CD4-positive, alpha-beta memory T cell (primary cell): ENCODE data around the gene SLC5A3. TPM values are rescaled to one million over a fixed set of nuclear protein-coding genes. Genes with fewer than 3 reads are reported as not detected.

Experiments used
- CTCF ChIA-PET: fragments of 350-600 bp; sonication (Branson Sonifier 250); formaldehyde crosslinking; loops from one replicate; lab custom pipeline; 2021; ENCODE audit warnings: inconsistent platforms; ENCODE audit not compliant: partially characterized antibody; lab: Charles Lee
- POLR2A ChIA-PET: fragments of 350-600 bp; sonication (Branson Sonifier 250); formaldehyde crosslinking; loops from one replicate; lab custom pipeline; 2021; ENCODE audit not compliant: partially characterized antibody; lab: Charles Lee
- DNase-seq, 5 donors: peaks; one replicate each; pipeline versions ENCODE4 v3.0.0 to v3.0.0-alpha.2; 2020 to 2022; ENCODE audit warnings: mixed read lengths in 1 of 5
- H3K27ac ChIP-seq: one replicate; pipeline ENCODE4 v1.7.0; 2013; ENCODE audit warnings: low read depth, low read length
- H3K27me3 ChIP-seq: 2 replicates; pipeline ENCODE4 v1.7.0; 2013; ENCODE audit warnings: mild to moderate bottlenecking, low read length, moderate library complexity; ENCODE audit not compliant: insufficient read depth
- H3K36me3 ChIP-seq: 2 replicates; pipeline ENCODE4 v1.7.0; 2013; ENCODE audit warnings: mild to moderate bottlenecking, low read length, moderate library complexity; ENCODE audit not compliant: insufficient read depth
- H3K4me1 ChIP-seq: 2 replicates; pipeline ENCODE4 v1.7.0; 2013; ENCODE audit warnings: mild to moderate bottlenecking, low read length, moderate library complexity; ENCODE audit not compliant: insufficient read depth
- H3K4me3 ChIP-seq, 2 donors: one replicate each; pipeline ENCODE4 v1.7.0; 2013; ENCODE audit warnings: low read length in 2 of 2, mild to moderate bottlenecking in 1 of 2
- H3K9me3 ChIP-seq, 2 donors: one replicate each; pipeline ENCODE4 v1.7.0; 2013; ENCODE audit warnings: low read length in 2 of 2, control low read depth in 1 of 2; ENCODE audit not compliant: control insufficient read depth in 1 of 2
- H3K27ac Mint-ChIP-seq, 7 donors: one replicate each; pipeline ENCODE4 v1.8.0; 2020 to 2021; ENCODE audit warnings: mixed read lengths in 7 of 7, mild to moderate bottlenecking in 6 of 7, inconsistent platforms in 3 of 7, moderate library complexity in 3 of 7
- H3K27me3 Mint-ChIP-seq, 2 donors: one replicate each; pipeline ENCODE4 v1.8.0; 2020 to 2021; ENCODE audit warnings: mixed read lengths in 2 of 2
- H3K36me3 Mint-ChIP-seq, 2 donors: one replicate each; pipeline ENCODE4 v1.8.0; 2020 to 2021; ENCODE audit warnings: mixed read lengths in 2 of 2, inconsistent platforms in 1 of 2, mild to moderate bottlenecking in 1 of 2
- H3K4me1 Mint-ChIP-seq, 4 donors: one replicate each; pipeline ENCODE4 v1.8.0; 2020 to 2021; ENCODE audit warnings: mixed read lengths in 4 of 4, mild to moderate bottlenecking in 1 of 4
- H3K4me3 Mint-ChIP-seq, 8 donors: one replicate each; pipeline ENCODE4 v1.8.0; 2020 to 2021; ENCODE audit warnings: mixed read lengths in 8 of 8, mild to moderate bottlenecking in 7 of 8, moderate library complexity in 6 of 8, inconsistent platforms in 3 of 8
- H3K9me3 Mint-ChIP-seq, 8 donors: one replicate each; pipeline ENCODE4 v1.8.0; 2020 to 2021; ENCODE audit warnings: mixed read lengths in 8 of 8, mild to moderate bottlenecking in 5 of 8, inconsistent platforms in 3 of 8, moderate library complexity in 1 of 8
- intact Hi-C: fragments of 100-400 bp; cut with micrococcal nuclease; formaldehyde crosslinking; loops from one replicate; pipeline ENCODE4 v1.15.1; 2023
- polyA plus RNA-seq, 2 donors: library from polyadenylated mRNA; unstranded; fragments of 300-500 nt; fragmentation: Illumina TruSeq; gene quantifications; one replicate each; pipeline ENCODE4 v1.2.3, GENCODE V29; 2021
- total RNA-seq, 2 experiments: library from RNA; stranded (reverse); gene quantifications; one replicate each; pipeline ENCODE4 v1.2.3, GENCODE V29; 2021

SLC5A3 gene
- 10 to 100 TPM; 32.8 to 33.4 TPM for total RNA-seq
- 1 to 10 TPM in 1 of 2 donors, under 1 TPM in 1; 0.68 to 1.4 TPM for polyA plus RNA-seq

DNA sequence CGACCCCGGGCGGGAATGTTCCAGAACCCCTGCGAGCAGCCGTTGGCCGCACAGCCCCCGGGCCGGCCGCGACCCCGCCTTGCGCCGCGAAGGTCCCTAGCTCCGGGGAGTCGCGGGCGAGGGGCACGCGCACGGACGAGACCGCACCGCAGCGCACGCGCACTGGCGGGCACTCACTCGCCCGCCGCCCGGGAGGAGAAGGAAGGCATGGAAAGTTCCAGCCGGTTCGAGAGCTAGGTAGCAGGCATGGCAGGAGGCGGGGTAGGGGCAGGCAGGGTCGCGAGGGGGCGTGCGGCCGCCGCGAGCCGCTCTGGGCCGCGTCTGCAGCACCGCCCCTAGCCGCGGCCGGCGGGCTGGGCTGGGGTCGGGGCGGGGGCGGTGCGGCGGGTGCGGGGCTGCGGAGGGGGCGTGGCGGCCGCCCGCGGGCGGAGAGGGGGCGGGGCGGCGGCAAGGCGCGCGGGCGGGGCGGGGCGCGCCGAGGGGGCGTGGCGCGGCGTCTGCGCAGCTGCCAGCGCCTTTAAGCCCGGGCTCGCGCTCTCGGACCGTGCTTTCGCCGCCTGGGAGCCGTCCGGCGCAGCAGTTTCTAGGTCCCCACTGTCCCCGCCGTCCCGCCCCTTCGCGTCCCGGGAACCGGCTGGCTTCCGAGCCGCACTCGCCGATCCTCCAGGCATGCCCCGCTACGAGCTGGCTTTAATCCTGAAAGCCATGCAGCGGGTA is at the start of gene SLC5A3, which contains the start of gene MRPS6:
Gene SLC5A3, plus strand, starts transcription at position 547 of the 717 bp plus-strand sequence. CDS start 21,621 bp downstream, outside the sequence.
Gene MRPS6, plus strand, starts transcription at position 547 of the 717 bp plus-strand sequence. Its CDS starts 123 bp downstream, at position 670.
- DNase-seq = peak; percentile 68 to 78 (median 69)
- H3K9me3 ChIP-seq = no peaks in the 10 kb centered on the region
- Mint-ChIP-seq H3K36me3 (peaks cover 0 to 11% of the 10 kb centered on the region in 2 donors), H3K4me3 (peak within 1 kb of the TSS; percentile 89 to 97 (median 94)), H3K27ac (peak within 1 kb of the TSS; percentile 91 to 97 (median 93)), H3K4me1 (peaks cover 36 to 53% (median 44%) of the 10 kb centered on the region in 4 donors), H3K9me3 (no peaks in the 10 kb centered on the region), H3K27me3 (no peaks in the 10 kb centered on the region)
- peaks cover 39% of the 10 kb centered on the region for H3K4me1 ChIP-seq
- H3K27ac ChIP-seq = peak within 1 kb of the TSS; percentile 68
- H3K36me3 ChIP-seq = no peaks in the 10 kb centered on the region
- H3K4me3 ChIP-seq = peak within 1 kb of the TSS; percentile 37 to 66
- CTCF ChIA-PET = interaction anchor here (0.8 to 6.3 kb wide), 7 partner anchors 17 to 149 kb away, joined by 3 to 54 read pairs (median 3); no protein-coding TSS in a partner anchor
- intact Hi-C loops = loop anchor here (1.0 kb wide), 1 partner anchor 125 kb away; no protein-coding TSS in a partner anchor
- POLR2A ChIA-PET = interaction anchor here (1.0 to 10.2 kb wide), 18 partner anchors 9 to 274 kb away, joined by 3 to 168 read pairs (median 5); no protein-coding TSS in a partner anchor
- no peaks in the 10 kb centered on the region for H3K27me3 ChIP-seq

GRCh38 chr21:34023691-34024373 is 49.5 kb upstream of the SLC5A3 start:
- Histone ChIP-seq H3K9me3 (no peaks in the 10 kb centered on the region), H3K4me1 (peaks cover 29% of the 10 kb centered on the region), H3K27ac (no peak overlapping the region), H3K36me3 (no peaks in the 10 kb centered on the region), H3K4me3 (no peak overlapping the region), H3K27me3 (no peaks in the 10 kb centered on the region)
- H3K4me3 Mint-ChIP-seq = no peak overlapping the region
- peaks cover 0 to 3% (median 0%) of the 10 kb centered on the region in 8 donors for H3K9me3 Mint-ChIP-seq
- H3K4me1 Mint-ChIP-seq = peaks cover 10 to 23% (median 12%) of the 10 kb centered on the region in 4 donors
- POLR2A ChIA-PET = interaction anchor here (1.7 to 5.9 kb wide), 2 partner anchors 49 to 76 kb away, joined by 5 to 34 read pairs; partner anchors contain the start of genes MRPS6 and SLC5A3
- intact Hi-C loops = no loop called here
- no peak for DNase-seq
- no peaks in the 10 kb centered on the region for H3K36me3 Mint-ChIP-seq
- CTCF ChIA-PET = interaction anchor here (1.2 to 1.7 kb wide), 2 partner anchors 69 to 325 kb away, joined by 3 read pairs; no protein-coding TSS in a partner anchor
- H3K27me3 Mint-ChIP-seq = no peaks in the 10 kb centered on the region
- no peak overlapping the region for H3K27ac Mint-ChIP-seq

DNA sequence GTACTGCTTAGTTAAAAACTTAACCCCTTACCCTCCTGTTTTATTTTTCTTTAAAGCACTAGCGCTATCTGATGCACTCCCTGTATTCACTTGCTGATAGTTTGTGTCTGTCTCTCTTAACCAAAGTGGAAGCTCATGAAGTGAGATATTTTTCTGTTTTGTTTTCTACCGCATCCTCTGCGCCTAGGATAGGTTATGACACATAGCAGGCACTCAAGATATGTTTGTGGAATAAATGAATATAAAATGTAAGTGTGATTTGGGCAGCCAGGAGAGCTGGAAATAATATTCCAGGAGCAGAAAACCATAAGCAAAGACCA is 49.0 kb upstream of the SLC5A3 start:
- intact Hi-C loops = no loop called here
- no peaks in the 10 kb centered on the region for H3K36me3 Mint-ChIP-seq
- Histone ChIP-seq H3K4me1 (peaks cover 29% of the 10 kb centered on the region), H3K9me3 (no peaks in the 10 kb centered on the region), H3K27me3 (no peaks in the 10 kb centered on the region), H3K36me3 (no peaks in the 10 kb centered on the region), H3K27ac (no peak overlapping the region), H3K4me3 (no peak overlapping the region)
- no peak overlapping the region for H3K4me3 Mint-ChIP-seq
- POLR2A ChIA-PET = interaction anchor here (5.9 kb wide), 1 partner anchor 76 kb away, joined by 34 read pairs; no protein-coding TSS in a partner anchor
- H3K4me1 Mint-ChIP-seq = peaks cover 5 to 18% (median 9%) of the 10 kb centered on the region in 4 donors
- H3K9me3 Mint-ChIP-seq = peaks cover 0 to 3% (median 0%) of the 10 kb centered on the region in 8 donors
- no peaks in the 10 kb centered on the region for H3K27me3 Mint-ChIP-seq
- CTCF ChIA-PET = interaction anchor here (0.9 to 1.2 kb wide), 2 partner anchors 68 to 75 kb away, joined by 3 read pairs; no protein-coding TSS in a partner anchor
- DNase-seq = no peak
- H3K27ac Mint-ChIP-seq = no peak overlapping the region

DNA sequence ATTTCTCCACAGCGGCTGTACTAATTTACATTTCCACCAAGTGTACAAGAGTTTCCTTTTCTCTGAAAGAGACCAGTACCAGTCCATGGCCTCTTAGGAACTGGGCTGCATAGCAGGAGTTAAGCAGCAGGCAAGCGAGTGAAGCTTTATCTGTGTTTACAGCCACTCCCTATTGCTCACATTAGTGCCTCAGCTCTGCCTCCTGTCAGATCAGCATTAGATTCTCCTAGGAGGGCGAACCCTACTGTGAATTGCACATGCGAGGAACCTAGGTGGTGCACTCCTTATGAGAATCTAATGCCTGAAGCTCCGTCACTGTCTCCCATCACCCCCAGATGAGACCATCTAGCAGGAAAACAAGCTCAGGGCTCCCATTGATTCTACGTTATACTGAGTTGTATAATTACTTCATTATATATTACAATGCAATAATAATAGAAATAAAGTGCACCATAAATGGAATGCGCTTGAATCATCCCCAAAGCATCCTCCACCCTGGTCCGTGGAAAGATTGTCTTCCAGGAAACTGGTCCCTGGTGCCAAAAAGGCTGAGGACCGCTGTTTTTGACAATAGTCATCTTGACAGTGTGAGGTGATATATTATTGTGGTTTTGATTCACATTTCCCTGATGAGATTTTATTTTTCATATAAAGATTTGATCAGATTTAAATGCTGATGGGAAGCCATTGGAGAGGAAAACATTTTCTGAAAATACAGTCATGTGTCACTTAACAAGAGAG is 45.5 kb upstream of the SLC5A3 start:
- H3K27me3 ChIP-seq = no peaks in the 10 kb centered on the region
- H3K27ac ChIP-seq = no peak overlapping the region
- Mint-ChIP-seq H3K4me3 (no peak overlapping the region), H3K4me1 (peaks cover 5 to 10% (median 8%) of the 10 kb centered on the region in 4 donors), H3K27ac (no peak overlapping the region), H3K9me3 (peaks cover 0 to 5% (median 0%) of the 10 kb centered on the region in 8 donors), H3K36me3 (no peaks in the 10 kb centered on the region), H3K27me3 (no peaks in the 10 kb centered on the region)
- intact Hi-C loops = no loop called here
- no peak for DNase-seq
- H3K4me3 ChIP-seq = no peak overlapping the region
- CTCF ChIA-PET = no interaction called here
- peaks cover 8% of the 10 kb centered on the region for H3K4me1 ChIP-seq
- no peaks in the 10 kb centered on the region for H3K36me3 ChIP-seq
- POLR2A ChIA-PET = no interaction called here
- no peaks in the 10 kb centered on the region for H3K9me3 ChIP-seq

GRCh38 chr21:34029743-34030528 is 43.4 kb upstream of the SLC5A3 start:
- DNase-seq = peak; percentile 30 to 78 (median 52)

DNA sequence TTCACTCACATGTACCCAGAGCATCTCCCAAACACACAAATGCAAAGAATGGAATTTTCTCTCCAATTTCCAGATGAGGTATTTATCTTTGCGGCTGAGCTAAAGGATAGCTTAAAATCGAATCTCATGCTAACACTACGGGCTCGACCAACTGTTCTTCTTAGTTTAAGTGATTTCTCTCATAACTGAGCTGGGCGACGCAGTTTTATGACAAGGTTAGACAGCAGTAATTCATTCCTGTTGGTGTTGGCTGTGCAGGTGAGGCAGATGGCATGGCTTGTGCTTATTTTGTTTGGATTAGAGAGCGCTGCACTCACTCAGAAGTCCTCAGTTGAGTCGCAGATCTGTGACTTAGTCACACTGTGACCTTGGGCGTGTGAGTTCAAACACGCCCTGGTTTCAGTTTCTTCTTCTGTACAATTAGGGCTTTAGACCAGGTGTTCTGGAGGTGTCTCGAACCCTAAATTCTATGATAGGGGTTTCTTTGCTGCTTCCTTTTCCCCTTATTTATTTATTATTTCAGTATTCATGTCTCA is 41.5 kb upstream of the SLC5A3 start:
- Histone ChIP-seq H3K27me3 (no peaks in the 10 kb centered on the region), H3K27ac (no peak overlapping the region), H3K4me3 (no peak overlapping the region), H3K4me1 (no peaks in the 10 kb centered on the region), H3K36me3 (no peaks in the 10 kb centered on the region), H3K9me3 (no peaks in the 10 kb centered on the region)
- H3K4me1 Mint-ChIP-seq = peaks cover 5 to 10% (median 8%) of the 10 kb centered on the region in 4 donors
- intact Hi-C loops = no loop called here
- H3K9me3 Mint-ChIP-seq = peaks cover 0 to 9% (median 0%) of the 10 kb centered on the region in 8 donors
- ChIA-PET CTCF (no interaction called here), POLR2A (no interaction called here)
- no peak overlapping the region for H3K4me3 Mint-ChIP-seq
- peaks cover 0 to 5% of the 10 kb centered on the region in 2 donors for H3K36me3 Mint-ChIP-seq
- H3K27me3 Mint-ChIP-seq = no peaks in the 10 kb centered on the region
- no peak for DNase-seq
- H3K27ac Mint-ChIP-seq = peak overlapping the region in 2 of 7 donors; percentile 34 to 66

More at GRCh38 chr21:34029743-34030528, 43.4 kb upstream of the SLC5A3 start:
- Mint-ChIP-seq H3K27ac (peak overlapping the region in 6 of 7 donors; percentile 66 to 99 (median 84)), H3K4me3 (peak overlapping the region in 7 of 8 donors; percentile 28 to 86 (median 67)), H3K27me3 (no peaks in the 10 kb centered on the region), H3K4me1 (peaks cover 5 to 10% (median 8%) of the 10 kb centered on the region in 4 donors), H3K9me3 (peaks cover 0 to 5% (median 0%) of the 10 kb centered on the region in 8 donors), H3K36me3 (no peaks in the 10 kb centered on the region)
- Histone ChIP-seq H3K4me3 (no peak overlapping the region), H3K9me3 (no peaks in the 10 kb centered on the region), H3K4me1 (no peaks in the 10 kb centered on the region), H3K27me3 (no peaks in the 10 kb centered on the region), H3K36me3 (no peaks in the 10 kb centered on the region), H3K27ac (no peak overlapping the region)
- CTCF ChIA-PET = interaction anchor here (2.1 kb wide), 1 partner anchor 106 kb away, joined by 4 read pairs; no protein-coding TSS in a partner anchor
- POLR2A ChIA-PET = interaction anchor here (0.7 to 1.4 kb wide), 3 partner anchors 81 to 83 kb away, joined by 3 to 6 read pairs (median 3); no protein-coding TSS in a partner anchor
- intact Hi-C loops = no loop called here
